ENCODE results near the gene SRSF1.
A peak's percentile ranks its signal among the peaks of the same experiment; 100 is the strongest.

Gene SRSF1

GRCh38 chr17:57987581-57988300 is 19.3 kb downstream of the SRSF1 start, which contains the start of gene VEZF1:
TSS of gene VEZF1 (minus strand) at chr17:57988254. CDS start at chr17:57988111, 143 bp downstream.
- DNase-seq = peak; percentile 84
- no peaks in the 10 kb centered on the region for H3K9me3 ChIP-seq (ENCODE audit: insufficient read depth, low read length, severe bottlenecking)
- H3K9ac ChIP-seq (ENCODE audit: low read depth, low read length) = peak within 1 kb of the TSS; percentile 81
- H3K79me2 ChIP-seq (ENCODE audit: insufficient read depth, low read length) = peaks cover 52% of the 10 kb centered on the region
- TF ChIP-seq CTCF (IDR thresholded peaks at IDR 0.05; ENCODE audit: borderline replicate concordance, extremely low read depth, low read length, poor library complexity, severe bottlenecking) (no peak), EZH2 (IDR thresholded peaks at IDR 0.05; ENCODE audit: borderline replicate concordance, low read depth, low read length, severe bottlenecking) (no peak)
- H3K4me1 ChIP-seq (ENCODE audit: insufficient read depth, low read length) = peaks cover 50% of the 10 kb centered on the region
- peak; percentile 71 for ATAC-seq (ENCODE audit: insufficient read depth, low read depth)
- H3K36me3 ChIP-seq (ENCODE audit: insufficient read depth, low read length) = peaks cover 26% of the 10 kb centered on the region
- peaks cover 35% of the 10 kb centered on the region for H4K20me1 ChIP-seq (ENCODE audit: insufficient read depth, low read length)
- H3K4me3 ChIP-seq (ENCODE audit: low read depth in 1 of 2, low read length in 2 of 2) = peak within 1 kb of the TSS; percentile 58 to 88
- H3K27ac ChIP-seq (ENCODE audit: low read length) = peak within 1 kb of the TSS; percentile 83
- H2AFZ ChIP-seq (ENCODE audit: low read depth, low read length) = peak within 1 kb of the TSS; percentile 73
- H3K4me2 ChIP-seq (ENCODE audit: insufficient read depth, low read length) = peak within 1 kb of the TSS; percentile 78
- H3K27me3 ChIP-seq (ENCODE audit: insufficient read depth, low read length, poor library complexity) = no peaks in the 10 kb centered on the region

- Histone ChIP-seq H3K79me2 (ENCODE audit: insufficient read depth, low read length) (peaks cover 59% of the 10 kb centered on the region), H3K4me1 (ENCODE audit: insufficient read depth, low read length) (peaks cover 57% of the 10 kb centered on the region), H2AFZ (ENCODE audit: low read depth, low read length) (peak overlapping the region; percentile 71), H3K27ac (ENCODE audit: low read length) (peak overlapping the region; percentile 83), H3K4me3 (ENCODE audit: low read depth in 1 of 2, low read length in 2 of 2) (peak overlapping the region; percentile 58 to 88), H3K9me3 (ENCODE audit: insufficient read depth, low read length, severe bottlenecking) (no peaks in the 10 kb centered on the region), H3K27me3 (ENCODE audit: insufficient read depth, low read length, poor library complexity) (no peaks in the 10 kb centered on the region), H3K9ac (ENCODE audit: low read depth, low read length) (peak overlapping the region; percentile 81), H3K4me2 (ENCODE audit: insufficient read depth, low read length) (peak overlapping the region; percentile 68), H4K20me1 (ENCODE audit: insufficient read depth, low read length) (peaks cover 41% of the 10 kb centered on the region), H3K36me3 (ENCODE audit: insufficient read depth, low read length) (peaks cover 33% of the 10 kb centered on the region)
- TF ChIP-seq CTCF (IDR thresholded peaks at IDR 0.05; ENCODE audit: borderline replicate concordance, extremely low read depth, low read length, poor library complexity, severe bottlenecking) (no peak), EZH2 (IDR thresholded peaks at IDR 0.05; ENCODE audit: borderline replicate concordance, low read depth, low read length, severe bottlenecking) (no peak)
- ATAC-seq (ENCODE audit: insufficient read depth, low read depth) (peak; percentile 27), DNase-seq (peak; percentile 56)
Measured at GRCh38 chr17:57986841-57987580, 20.0 kb downstream of the SRSF1 start.

- no peaks in the 10 kb centered on the region for H3K9me3 ChIP-seq (ENCODE audit: insufficient read depth, low read length, severe bottlenecking)
- peak overlapping the region; percentile 68 for H3K4me2 ChIP-seq (ENCODE audit: insufficient read depth, low read length)
- no peak for TF ChIP-seq EZH2 (IDR thresholded peaks at IDR 0.05; ENCODE audit: borderline replicate concordance, low read depth, low read length, severe bottlenecking)
- no peak overlapping the region; a peak in 1 of 4 replicates for H3K4me3 ChIP-seq (ENCODE audit: low read depth in 1 of 2, low read length in 2 of 2)
- no peak overlapping the region for H3K27ac ChIP-seq (ENCODE audit: low read length)
- no peak overlapping the region for H2AFZ ChIP-seq (ENCODE audit: low read depth, low read length)
- H3K27me3 ChIP-seq (ENCODE audit: insufficient read depth, low read length, poor library complexity) = no peaks in the 10 kb centered on the region
- DNase-seq (no peak), ATAC-seq (ENCODE audit: insufficient read depth, low read depth) (no peak)
- H4K20me1 ChIP-seq (ENCODE audit: insufficient read depth, low read length) = peaks cover 45% of the 10 kb centered on the region
- peaks cover 69% of the 10 kb centered on the region for H3K79me2 ChIP-seq (ENCODE audit: insufficient read depth, low read length)
- peaks cover 44% of the 10 kb centered on the region for H3K36me3 ChIP-seq (ENCODE audit: insufficient read depth, low read length)
- H3K4me1 ChIP-seq (ENCODE audit: insufficient read depth, low read length) = peaks cover 61% of the 10 kb centered on the region
- H3K9ac ChIP-seq (ENCODE audit: low read depth, low read length) = peak overlapping the region; percentile 11; the same call in 1 of the 2 replicates
Measured at GRCh38 chr17:57985675-57985974, 21.4 kb downstream of the SRSF1 start.

Measured in DND-41 (cell line).